ENCODE measurements around the gene ELK1. TPM values are rescaled to one million over a fixed set of nuclear protein-coding genes. Genes with fewer than 3 reads are reported as not detected.

The ELK1 gene
- total and polyA plus RNA-seq, 2 of the 4 experiments (the other 2 are of a cell fraction) = 10.0 to 24.3 TPM

DNA sequence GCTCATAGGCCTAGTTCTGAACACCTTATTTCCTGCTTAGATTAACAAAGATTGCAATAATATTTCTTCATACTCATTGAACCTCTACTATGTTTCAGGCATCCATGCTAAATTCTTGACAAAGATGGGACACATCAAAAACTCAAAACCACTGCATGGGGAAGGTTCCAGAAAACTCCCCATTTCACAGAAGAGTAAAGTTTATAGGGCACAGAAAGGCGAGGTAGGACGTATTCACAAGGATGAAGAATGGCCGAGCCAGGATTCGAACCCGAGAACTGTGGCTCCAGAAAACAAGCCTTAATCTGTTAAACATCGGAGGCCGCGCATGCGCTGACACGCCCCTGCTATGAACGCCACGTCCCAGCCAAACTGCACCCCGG is 7.9 kb upstream of the ELK1 start:
- Histone ChIP-seq H3K4me2 (ENCODE audit: low read depth, low read length) (peak overlapping the region; percentile 74; the same call in 1 of the 2 replicates), H2AK9ac (replicated peaks; ENCODE audit: low read depth, low read length, poor library complexity) (peak overlapping the region; percentile 79)

More for the DNA sequence above, 7.9 kb upstream of the ELK1 start:
- H3K14ac ChIP-seq (replicated peaks; ENCODE audit: low read depth, low read length) = peak overlapping the region; percentile 100
- H3K56ac ChIP-seq (ENCODE audit: extremely low read depth, insufficient read depth, low read length) = peak overlapping the region; percentile 95
- peak overlapping the region; percentile 92 for H4K91ac ChIP-seq (ENCODE audit: insufficient read depth, low read depth, low read length)
- peak overlapping the region; percentile 67; the same call in 1 of the 2 replicates for H2AK5ac ChIP-seq (ENCODE audit: low read depth, low read length)
- peak overlapping the region; percentile 89 for H4K5ac ChIP-seq (ENCODE audit: low read depth, low read length)
- peak overlapping the region; percentile 87 for H3K9ac ChIP-seq (ENCODE audit: low read depth, low read length)
- WGBS, 2 experiments (ENCODE audit: extremely low coverage in 2 of 2, insufficient read length in 1 of 2) = 24% methylated on average over 7 of the region's 13 CpGs; no CpG with 5 or more reads in 1 of the 2 experiments
- H3K9me3 ChIP-seq (ENCODE audit: control insufficient read depth, insufficient read depth, low read length) = no peaks in the 10 kb centered on the region
- no peaks in the 10 kb centered on the region for H3K27me3 ChIP-seq (ENCODE audit: control insufficient read depth, insufficient read depth, low read length)
- DNase-seq = no peak
- peak overlapping the region; percentile 84; the same call in 1 of the 2 replicates for H3K18ac ChIP-seq (ENCODE audit: low read depth, low read length)
- dilution Hi-C loops (cut with HindIII; ENCODE audit: low sequenced_read_pairs, unreplicated experiment) = no loop called here
- H2BK15ac ChIP-seq (ENCODE audit: low read depth, low read length) = peak overlapping the region; percentile 60; the same call in 1 of the 3 replicates
- TF ChIP-seq, protein P1, sequence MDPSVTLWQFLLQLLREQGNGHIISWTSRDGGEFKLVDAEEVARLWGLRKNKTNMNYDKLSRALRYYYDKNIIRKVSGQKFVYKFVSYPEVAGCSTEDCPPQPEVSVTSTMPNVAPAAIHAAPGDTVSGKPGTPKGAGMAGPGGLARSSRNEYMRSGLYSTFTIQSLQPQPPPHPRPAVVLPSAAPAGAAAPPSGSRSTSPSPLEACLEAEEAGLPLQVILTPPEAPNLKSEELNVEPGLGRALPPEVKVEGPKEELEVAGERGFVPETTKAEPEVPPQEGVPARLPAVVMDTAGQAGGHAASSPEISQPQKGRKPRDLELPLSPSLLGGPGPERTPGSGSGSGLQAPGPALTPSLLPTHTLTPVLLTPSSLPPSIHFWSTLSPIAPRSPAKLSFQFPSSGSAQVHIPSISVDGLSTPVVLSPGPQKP (IDR thresholded peaks at IDR 0.05; ENCODE audit: borderline replicate concordance, low read depth, low read length) = no peak
- no peak for TF ChIP-seq SMC3 (IDR thresholded peaks at IDR 0.05; ENCODE audit: low read depth, low read length)
- TF ChIP-seq, protein P2, sequence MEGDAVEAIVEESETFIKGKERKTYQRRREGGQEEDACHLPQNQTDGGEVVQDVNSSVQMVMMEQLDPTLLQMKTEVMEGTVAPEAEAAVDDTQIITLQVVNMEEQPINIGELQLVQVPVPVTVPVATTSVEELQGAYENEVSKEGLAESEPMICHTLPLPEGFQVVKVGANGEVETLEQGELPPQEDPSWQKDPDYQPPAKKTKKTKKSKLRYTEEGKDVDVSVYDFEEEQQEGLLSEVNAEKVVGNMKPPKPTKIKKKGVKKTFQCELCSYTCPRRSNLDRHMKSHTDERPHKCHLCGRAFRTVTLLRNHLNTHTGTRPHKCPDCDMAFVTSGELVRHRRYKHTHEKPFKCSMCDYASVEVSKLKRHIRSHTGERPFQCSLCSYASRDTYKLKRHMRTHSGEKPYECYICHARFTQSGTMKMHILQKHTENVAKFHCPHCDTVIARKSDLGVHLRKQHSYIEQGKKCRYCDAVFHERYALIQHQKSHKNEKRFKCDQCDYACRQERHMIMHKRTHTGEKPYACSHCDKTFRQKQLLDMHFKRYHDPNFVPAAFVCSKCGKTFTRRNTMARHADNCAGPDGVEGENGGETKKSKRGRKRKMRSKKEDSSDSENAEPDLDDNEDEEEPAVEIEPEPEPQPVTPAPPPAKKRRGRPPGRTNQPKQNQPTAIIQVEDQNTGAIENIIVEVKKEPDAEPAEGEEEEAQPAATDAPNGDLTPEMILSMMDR (conservative IDR thresholded peaks at IDR 0.05; ENCODE audit: low read depth, low read length) = no peak
- no peak for TF ChIP-seq CHD1 (IDR thresholded peaks at IDR 0.05; ENCODE audit: low read depth, low read length)
- no peak for TF ChIP-seq RCOR1 (IDR thresholded peaks at IDR 0.05; ENCODE audit: insufficient replicate concordance, low read length)
- TF ChIP-seq MAZ (IDR thresholded peaks at IDR 0.05; ENCODE audit: borderline replicate concordance, low read depth, low read length) = no peak
- TF ChIP-seq CEBPB (IDR thresholded peaks at IDR 0.05; ENCODE audit: low read depth, low read length) = no peak
- no peak for TF ChIP-seq BHLHE40 (IDR thresholded peaks at IDR 0.05; ENCODE audit: low read depth, low read length)
- no peak for TF ChIP-seq NFE2L2 (IDR thresholded peaks at IDR 0.05; ENCODE audit: low read depth, low read length)
- no peak for TF ChIP-seq FOS (IDR thresholded peaks at IDR 0.05; ENCODE audit: low read depth, low read length)
- peak overlapping the region; percentile 87 for H3K4me3 ChIP-seq (ENCODE audit: insufficient read depth, low read depth, low read length)
- peaks cover 11 to 18% of the 10 kb centered on the region in 2 experiments for H3K79me1 ChIP-seq (ENCODE audit: low read depth in 1 of 2, low read length in 2 of 2)
- in situ Hi-C loops (cut with MboI; ENCODE audit: low sequenced_read_pairs) = no loop called here
- ChIA-PET CTCF (no interaction called here), POLR2A (ENCODE audit: unreplicated experiment) (no interaction called here)
- intact Hi-C loops (cut with micrococcal nuclease) = no loop called here
- peak overlapping the region; percentile 96 for H2AFZ ChIP-seq (replicated peaks; ENCODE audit: low read length, poor library complexity)
- H3K9me1 ChIP-seq (ENCODE audit: insufficient read depth, low read length) = 0 out of 2 replicates have a peak, but pooled peaks cover 4% of the 10 kb centered on the region
- peaks cover 13% of the 10 kb centered on the region for H3K36me3 ChIP-seq (ENCODE audit: control insufficient read depth, insufficient read depth, low read length)
- peak overlapping the region; percentile 92; the same call in 1 of the 2 replicates for H3K4ac ChIP-seq (ENCODE audit: low read depth, low read length)
- H2BK120ac ChIP-seq (ENCODE audit: low read depth, low read length) = peak overlapping the region; percentile 81
- H3K27ac ChIP-seq (ENCODE audit: insufficient read depth, low read length) = peak overlapping the region; percentile 77
- peak overlapping the region; percentile 77 to 98 for H4K8ac ChIP-seq (ENCODE audit: low read depth in 2 of 2, low read length in 2 of 2)
- BruUV-seq (replicated peaks) = TSS peak; percentile 28
- H3K4me1 ChIP-seq (ENCODE audit: control insufficient read depth, insufficient read depth, low read length) = peaks cover 4% of the 10 kb centered on the region; the same call in 1 of the 2 replicates
- H4K20me1 ChIP-seq (ENCODE audit: insufficient read depth, low read length) = no peaks in the 10 kb centered on the region
- no peak overlapping the region for H2BK20ac ChIP-seq (ENCODE audit: low read depth, low read length)
- peak overlapping the region; percentile 91; the same call in 1 of the 2 replicates for H3K23ac ChIP-seq (ENCODE audit: low read depth, low read length)
- no peak for ATAC-seq (ENCODE audit: low read depth)
- H2BK5ac ChIP-seq (ENCODE audit: low read depth, low read length, poor library complexity, severe bottlenecking) = peak overlapping the region; percentile 95

Measured in IMR-90 (cell line).